ENCODE measurements around the gene DCC. TPM values are rescaled to one million over a fixed set of nuclear protein-coding genes. Genes with fewer than 3 reads are reported as not detected.

The DCC gene
- total RNA-seq, 1 donor from 2014 or later, result not detected

- DNase-seq, result no peak
These were observed 86.0 kb downstream of the DCC start for GRCh38 chr18:52426041-52426440.

GRCh38 chr18:52426462-52426861 lies 86.5 kb downstream of the DCC start:
- DNase-seq, result no peak

- no peak for DNase-seq
These were observed 87.7 kb downstream of the DCC start for GRCh38 chr18:52427521-52428175.

- DNase-seq, result no peak
These were observed 91.7 kb downstream of the DCC start for GRCh38 chr18:52431683-52432082.

DNA sequence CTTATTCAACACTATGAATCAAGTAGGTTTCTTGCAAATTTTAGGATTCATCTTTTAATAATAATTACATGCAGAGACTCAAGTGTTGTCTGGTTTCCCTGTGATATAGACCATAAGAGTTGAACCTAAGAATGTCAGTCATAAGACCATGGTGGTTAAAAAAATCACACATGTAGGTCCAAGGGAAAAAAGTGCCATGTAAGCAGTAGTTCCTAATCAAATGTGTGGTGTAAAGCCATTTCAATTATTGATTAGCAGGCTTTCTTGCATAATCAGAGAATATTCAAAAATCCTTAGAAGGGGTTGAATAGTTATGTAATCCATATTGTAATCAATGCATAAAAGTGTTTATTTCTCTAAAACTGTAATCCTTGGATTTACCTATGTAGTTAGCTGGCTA lies 93.8 kb downstream of the DCC start:
- DNase-seq, result no peak

DNA sequence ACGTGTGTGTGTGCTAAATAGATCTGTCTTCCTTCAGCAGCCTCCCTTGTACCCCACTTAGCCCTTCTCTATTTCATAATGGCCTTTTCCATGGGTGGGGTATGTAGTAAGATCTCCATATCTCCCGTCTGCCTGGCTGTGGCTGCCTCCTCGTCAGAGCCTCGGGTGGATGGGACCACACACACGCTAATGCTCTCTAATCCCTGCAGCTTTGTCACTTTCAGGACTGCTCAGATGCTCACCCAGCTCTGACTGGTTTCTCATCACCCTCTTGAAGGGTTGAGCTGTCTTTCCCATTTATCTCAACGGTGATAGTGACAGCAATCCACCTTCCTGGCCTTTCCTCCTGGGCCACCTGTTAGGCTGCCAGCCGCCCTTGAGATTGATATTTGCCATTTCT lies 95.3 kb downstream of the DCC start:
- DNase-seq, result no peak

GRCh38 chr18:52437161-52437560 lies 97.2 kb downstream of the DCC start:
- DNase-seq, result no peak

GRCh38 chr18:52439457-52439856 lies 99.5 kb downstream of the DCC start:
- no peak for DNase-seq

DNA sequence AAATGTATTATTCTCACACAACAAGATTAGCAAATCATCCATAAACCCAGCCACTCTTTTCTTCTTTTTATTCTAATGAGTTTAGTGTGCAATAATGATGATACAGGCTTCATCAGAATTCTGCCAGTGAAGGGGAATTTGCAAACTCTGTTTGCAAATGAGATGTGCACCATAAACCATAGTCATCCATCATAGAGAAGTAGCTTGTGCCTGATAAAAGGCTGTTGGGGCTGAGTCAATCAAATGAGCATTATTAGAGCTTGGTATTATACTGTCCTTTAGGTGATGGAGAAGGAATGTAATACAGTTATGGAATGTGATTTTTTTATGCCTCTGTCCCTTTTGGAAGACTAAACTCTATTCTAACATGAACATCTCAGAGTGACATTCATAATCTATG lies 101.8 kb downstream of the DCC start:
- no peak for DNase-seq

- no peak for DNase-seq
These were observed 102.7 kb downstream of the DCC start for GRCh38 chr18:52442686-52443085.

DNA sequence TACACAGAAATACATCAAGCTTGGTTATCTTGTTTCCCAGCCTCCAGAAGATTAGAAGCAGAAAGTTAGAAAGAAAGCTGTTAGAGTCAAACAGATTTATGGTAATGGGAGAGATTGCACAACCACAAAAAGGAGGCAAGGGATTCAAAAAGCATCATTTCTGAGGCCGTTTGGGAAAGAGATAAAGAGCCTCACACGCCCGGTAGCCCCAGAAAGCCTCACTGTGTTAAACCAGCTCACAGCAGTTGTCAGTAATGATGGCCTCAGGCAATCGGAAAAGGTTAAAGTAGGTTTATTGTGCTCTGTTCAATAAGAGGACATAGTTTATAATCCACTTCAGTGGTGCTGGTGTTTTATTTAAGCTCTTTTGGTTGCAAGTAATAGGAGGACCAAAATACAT lies 111.3 kb downstream of the DCC start:
- DNase-seq, result no peak

- no peak for DNase-seq
These were observed 111.9 kb downstream of the DCC start for GRCh38 chr18:52451851-52452250.

DNA sequence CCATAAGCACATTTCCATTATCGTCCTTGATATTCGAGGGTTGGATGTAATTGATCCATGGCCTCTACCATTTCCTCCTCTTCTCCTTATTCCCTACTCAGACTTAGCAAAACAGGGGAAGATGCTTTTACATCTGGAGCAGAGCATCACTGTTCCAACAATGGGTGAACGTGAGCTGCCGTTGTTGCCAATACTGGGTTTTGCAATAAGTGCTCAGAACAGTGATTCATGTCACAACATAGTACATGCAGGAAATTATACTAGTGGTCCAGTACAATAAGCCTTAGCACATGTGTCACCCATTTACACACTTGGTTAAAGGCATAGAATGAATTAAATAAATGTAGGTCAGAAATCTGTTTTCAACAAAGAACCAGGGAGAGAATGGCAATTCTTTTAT lies 112.4 kb downstream of the DCC start:
- no peak for DNase-seq

DNA sequence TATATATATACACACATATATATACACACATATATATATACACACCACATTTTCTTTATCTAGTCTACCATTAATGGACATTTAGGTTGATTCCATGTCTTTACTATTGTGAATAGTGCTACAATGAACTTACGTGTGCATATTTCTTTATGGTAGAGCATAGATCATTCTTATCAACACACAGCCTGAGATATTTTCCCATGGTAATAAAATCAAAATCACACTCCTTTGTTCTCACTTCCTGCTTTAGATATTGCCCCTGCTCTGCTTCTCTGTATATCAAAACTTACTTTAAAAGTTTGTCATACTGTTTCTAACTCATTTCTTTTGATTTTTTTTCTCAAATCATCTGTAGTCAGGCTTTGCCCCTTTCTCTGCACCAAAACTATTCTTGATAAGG lies 119.9 kb downstream of the DCC start:
- no peak for DNase-seq

DNA sequence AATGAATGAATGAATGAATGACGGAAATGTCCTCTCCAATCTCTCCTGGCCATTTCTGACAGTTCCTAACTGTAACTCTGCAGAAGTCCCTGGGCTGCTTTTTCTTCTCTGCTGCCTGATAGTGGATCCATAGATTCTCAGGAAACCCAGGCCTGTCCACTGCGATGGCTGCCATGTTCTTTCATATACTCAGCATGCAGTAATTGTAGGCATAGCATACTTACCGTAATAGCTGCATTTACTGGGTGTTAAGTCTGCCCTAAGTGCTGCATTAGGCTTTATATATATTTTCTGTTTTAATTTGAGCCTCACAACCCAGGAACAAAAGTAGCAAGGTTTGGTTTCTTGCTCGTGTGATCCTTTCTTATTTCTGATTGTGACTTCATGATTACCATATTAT lies 122.9 kb downstream of the DCC start:
- no peak for DNase-seq

GRCh38 chr18:52465391-52465790 lies 125.4 kb downstream of the DCC start:
- no peak for DNase-seq

DNA sequence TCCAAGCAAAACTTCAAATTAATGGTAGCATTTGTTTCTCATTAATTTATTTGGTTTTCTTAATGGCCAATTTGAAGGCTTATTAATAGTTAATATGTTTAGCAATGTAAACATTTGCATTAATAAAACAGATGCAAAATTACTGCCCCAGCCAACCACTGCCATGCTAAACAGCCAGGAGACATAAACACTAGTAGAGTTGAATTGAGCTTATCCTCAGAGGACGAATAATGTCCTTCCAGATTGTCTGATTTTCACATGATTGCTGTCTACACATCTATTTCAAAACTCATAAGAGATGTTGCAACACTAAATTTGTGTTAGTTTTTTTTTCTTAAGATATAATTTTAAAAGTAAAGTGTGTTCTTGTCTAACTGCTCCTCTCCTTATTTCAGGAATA lies 128.5 kb downstream of the DCC start:
- DNase-seq, result no peak

GRCh38 chr18:52475325-52475724 lies 135.3 kb downstream of the DCC start:
- no peak for DNase-seq

GRCh38 chr18:52481116-52481515 lies 141.1 kb downstream of the DCC start:
- no peak for DNase-seq

DNA sequence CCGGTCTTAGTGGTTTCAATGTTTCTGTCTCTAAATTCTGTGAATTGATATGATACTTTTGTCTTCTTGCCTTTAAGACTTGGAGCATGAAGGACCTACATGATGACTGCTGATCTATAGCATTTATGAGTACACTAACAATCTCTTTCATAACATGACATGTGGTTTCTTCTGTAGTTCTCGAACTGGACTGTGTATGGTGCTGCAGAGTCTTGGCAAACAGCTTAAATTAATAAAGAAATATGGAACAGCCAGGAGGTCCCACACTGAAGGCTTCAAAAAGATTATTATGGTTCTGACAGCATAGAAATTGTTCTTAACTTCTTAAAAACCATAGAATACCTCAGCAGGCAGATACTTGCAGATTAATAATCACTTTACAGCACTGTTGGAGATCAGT lies 145.0 kb downstream of the DCC start:
- no peak for DNase-seq

DNA sequence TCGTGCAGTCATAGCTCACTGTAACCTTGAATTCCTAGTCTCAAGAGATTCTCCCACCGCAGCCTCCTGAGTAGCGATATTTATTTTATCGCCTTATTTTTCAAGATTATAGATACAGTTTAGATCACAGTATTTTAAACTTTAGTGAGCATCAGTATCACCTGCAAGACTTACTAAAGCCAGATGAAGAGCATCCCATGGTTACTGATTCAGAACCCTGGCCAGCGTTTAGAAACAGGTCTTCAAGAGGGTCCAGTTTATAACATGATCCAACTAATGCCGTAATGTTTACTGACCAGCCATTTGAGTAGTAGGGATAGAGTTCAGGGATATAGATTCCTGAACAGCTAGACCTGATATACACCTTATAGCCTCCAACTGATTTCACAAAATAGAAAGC lies 146.1 kb downstream of the DCC start:
- DNase-seq, result no peak

DNA sequence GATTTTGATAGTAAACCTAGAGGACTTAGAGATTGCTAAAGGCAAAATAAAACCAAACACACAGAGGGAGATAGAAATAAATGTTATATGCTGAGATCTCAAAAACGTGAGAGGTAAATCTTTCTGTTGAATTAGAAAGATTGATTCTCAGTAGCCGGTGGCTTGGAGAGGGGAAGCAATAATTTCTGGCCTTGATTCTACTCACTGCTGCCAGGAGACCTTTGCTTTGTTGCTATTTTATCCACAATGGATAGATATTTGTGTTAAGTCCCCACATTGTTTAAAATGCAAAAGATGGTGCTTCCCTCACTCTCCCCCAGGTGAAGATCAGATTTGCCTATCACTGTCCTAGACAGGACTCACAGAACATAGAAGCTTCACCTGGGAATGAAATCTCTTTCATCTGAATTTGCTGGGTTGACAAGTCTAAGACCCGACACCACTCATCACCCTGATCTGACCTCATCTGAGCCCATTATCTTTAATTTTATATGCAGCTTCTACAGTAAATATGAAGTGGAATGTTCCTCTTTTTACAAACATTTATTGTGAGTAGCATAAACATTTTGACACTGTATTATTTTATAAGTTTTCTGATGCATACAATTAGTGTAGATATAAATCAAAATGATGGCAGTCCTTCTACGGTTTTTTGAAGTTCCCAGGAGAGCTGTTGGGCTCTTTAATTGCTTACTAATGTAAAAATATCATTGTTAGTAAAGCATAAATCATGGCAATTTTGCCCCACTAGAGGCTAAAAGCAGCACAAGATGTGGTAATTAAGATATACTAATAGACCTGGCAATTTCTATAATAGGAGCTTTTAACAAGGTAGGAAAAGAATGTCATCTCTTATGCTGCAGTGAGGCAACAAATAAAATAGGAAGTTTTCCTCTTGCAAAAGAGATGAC lies 149.7 kb downstream of the DCC start:
- no peak for DNase-seq

GRCh38 chr18:52496426-52496825 lies 156.4 kb downstream of the DCC start:
- DNase-seq, result no peak

DNA sequence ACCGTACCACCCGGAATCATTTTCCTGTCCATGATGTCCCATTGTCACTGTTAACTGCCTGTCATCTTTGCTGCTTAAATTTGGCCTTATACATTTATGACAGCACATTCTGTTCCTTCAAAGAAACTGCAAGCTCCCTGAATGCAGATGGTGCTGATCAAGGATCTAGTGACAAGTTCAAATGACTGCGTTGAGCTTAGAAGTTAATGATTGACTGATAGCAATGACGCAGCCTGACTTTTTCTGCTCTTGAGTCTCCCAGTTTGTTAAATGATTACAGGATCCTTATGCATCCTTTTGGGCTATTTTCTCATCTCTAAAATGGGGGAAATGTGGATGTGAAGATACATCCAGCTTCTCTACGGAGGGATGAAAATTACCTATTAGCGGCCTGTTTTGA lies 159.0 kb downstream of the DCC start:
- DNase-seq, result no peak

Data from dermis blood vessel endothelial cell (primary cell).